Measurements from ENCODE around the gene DNTT.

The DNTT gene

GRCh38 chr10:96271016-96271815, 33.0 kb upstream of the DNTT start, which contains the start of gene BLNK:
TSS of gene BLNK (minus strand) at chr10:96271569. CDS start at chr10:96271398, 171 bp downstream.
- Histone ChIP-seq H3K9ac (ENCODE audit: insufficient read length) (no peak within 1 kb of the TSS), H3K27ac (no peak within 1 kb of the TSS), H3K36me3 (ENCODE audit: insufficient read depth, low read length) (no peaks in the 10 kb centered on the region), H3K4me3 (no peak within 1 kb of the TSS), H3K9me3 (ENCODE audit: low read depth, low read length) (no peaks in the 10 kb centered on the region)
- TF ChIP-seq EZH2 (IDR thresholded peaks at IDR 0.05) (no peak), FOXP2 (optimal IDR thresholded peaks at IDR 0.05; ENCODE audit: control extremely low read depth, extremely low read length, insufficient read depth) (no peak), POLR2AphosphoS5 (IDR thresholded peaks at IDR 0.05; ENCODE audit: borderline replicate concordance, low read depth, low read length) (no peak)
- DNase-seq (ENCODE audit: low read depth, low spot score), result no peak

- no peaks in the 10 kb centered on the region for H3K9me3 ChIP-seq (ENCODE audit: low read depth, low read length)
- H3K27ac ChIP-seq, result no peak overlapping the region
- no peak overlapping the region for H3K4me3 ChIP-seq
- H3K9ac ChIP-seq (ENCODE audit: insufficient read length), result no peak overlapping the region
- DNase-seq (ENCODE audit: low read depth, low spot score), result no peak
- TF ChIP-seq POLR2AphosphoS5 (IDR thresholded peaks at IDR 0.05; ENCODE audit: borderline replicate concordance, low read depth, low read length), result no peak
- no peak for TF ChIP-seq FOXP2 (optimal IDR thresholded peaks at IDR 0.05; ENCODE audit: control extremely low read depth, extremely low read length, insufficient read depth)
- no peak for TF ChIP-seq EZH2 (IDR thresholded peaks at IDR 0.05)
- H3K36me3 ChIP-seq (ENCODE audit: insufficient read depth, low read length), result no peaks in the 10 kb centered on the region
These were observed 31.6 kb upstream of the DNTT start for GRCh38 chr10:96272316-96273280.

- no peak overlapping the region for H3K9ac ChIP-seq (ENCODE audit: insufficient read length)
- H3K27ac ChIP-seq, result no peak overlapping the region
- H3K9me3 ChIP-seq (ENCODE audit: low read depth, low read length), result no peaks in the 10 kb centered on the region
- DNase-seq (ENCODE audit: low read depth, low spot score), result no peak
- TF ChIP-seq POLR2AphosphoS5 (IDR thresholded peaks at IDR 0.05; ENCODE audit: borderline replicate concordance, low read depth, low read length) (no peak), EZH2 (IDR thresholded peaks at IDR 0.05) (no peak), FOXP2 (optimal IDR thresholded peaks at IDR 0.05; ENCODE audit: control extremely low read depth, extremely low read length, insufficient read depth) (no peak)
- no peaks in the 10 kb centered on the region for H3K36me3 ChIP-seq (ENCODE audit: insufficient read depth, low read length)
- H3K4me3 ChIP-seq, result no peak overlapping the region
These were observed 28.4 kb upstream of the DNTT start for GRCh38 chr10:96275685-96276418.

GRCh38 chr10:96276426-96276825, 27.8 kb upstream of the DNTT start:
- no peaks in the 10 kb centered on the region for H3K36me3 ChIP-seq (ENCODE audit: insufficient read depth, low read length)
- no peak overlapping the region for H3K27ac ChIP-seq
- H3K9ac ChIP-seq (ENCODE audit: insufficient read length), result no peak overlapping the region
- no peaks in the 10 kb centered on the region for H3K9me3 ChIP-seq (ENCODE audit: low read depth, low read length)
- no peak for DNase-seq (ENCODE audit: low read depth, low spot score)
- H3K4me3 ChIP-seq, result no peak overlapping the region
- TF ChIP-seq FOXP2 (optimal IDR thresholded peaks at IDR 0.05; ENCODE audit: control extremely low read depth, extremely low read length, insufficient read depth) (no peak), POLR2AphosphoS5 (IDR thresholded peaks at IDR 0.05; ENCODE audit: borderline replicate concordance, low read depth, low read length) (no peak), EZH2 (IDR thresholded peaks at IDR 0.05) (no peak)

GRCh38 chr10:96276831-96277230, 27.4 kb upstream of the DNTT start:
- DNase-seq (ENCODE audit: low read depth, low spot score), result no peak

GRCh38 chr10:96279191-96279641, 25.0 kb upstream of the DNTT start:
- TF ChIP-seq EZH2 (IDR thresholded peaks at IDR 0.05) (no peak), FOXP2 (optimal IDR thresholded peaks at IDR 0.05; ENCODE audit: control extremely low read depth, extremely low read length, insufficient read depth) (no peak), POLR2AphosphoS5 (IDR thresholded peaks at IDR 0.05; ENCODE audit: borderline replicate concordance, low read depth, low read length) (no peak)
- H3K4me3 ChIP-seq, result no peak overlapping the region
- no peak for DNase-seq (ENCODE audit: low read depth, low spot score)
- H3K9ac ChIP-seq (ENCODE audit: insufficient read length), result no peak overlapping the region
- no peak overlapping the region for H3K27ac ChIP-seq
- H3K9me3 ChIP-seq (ENCODE audit: low read depth, low read length), result no peaks in the 10 kb centered on the region
- no peaks in the 10 kb centered on the region for H3K36me3 ChIP-seq (ENCODE audit: insufficient read depth, low read length)

More at GRCh38 chr10:96276831-96277230, 27.4 kb upstream of the DNTT start:
- Histone ChIP-seq H3K36me3 (ENCODE audit: insufficient read depth, low read length) (no peaks in the 10 kb centered on the region), H3K9me3 (ENCODE audit: low read depth, low read length) (no peaks in the 10 kb centered on the region), H3K4me3 (no peak overlapping the region), H3K9ac (ENCODE audit: insufficient read length) (no peak overlapping the region), H3K27ac (no peak overlapping the region)
- TF ChIP-seq FOXP2 (optimal IDR thresholded peaks at IDR 0.05; ENCODE audit: control extremely low read depth, extremely low read length, insufficient read depth), result no peak
- TF ChIP-seq EZH2 (IDR thresholded peaks at IDR 0.05), result no peak
- TF ChIP-seq POLR2AphosphoS5 (IDR thresholded peaks at IDR 0.05; ENCODE audit: borderline replicate concordance, low read depth, low read length), result no peak

- no peak for DNase-seq (ENCODE audit: low read depth, low spot score)
- H3K4me3 ChIP-seq, result no peak overlapping the region
- H3K36me3 ChIP-seq (ENCODE audit: insufficient read depth, low read length), result no peaks in the 10 kb centered on the region
- H3K9ac ChIP-seq (ENCODE audit: insufficient read length), result no peak overlapping the region
- no peak for TF ChIP-seq POLR2AphosphoS5 (IDR thresholded peaks at IDR 0.05; ENCODE audit: borderline replicate concordance, low read depth, low read length)
- TF ChIP-seq EZH2 (IDR thresholded peaks at IDR 0.05), result no peak
- TF ChIP-seq FOXP2 (optimal IDR thresholded peaks at IDR 0.05; ENCODE audit: control extremely low read depth, extremely low read length, insufficient read depth), result no peak
- H3K9me3 ChIP-seq (ENCODE audit: low read depth, low read length), result no peaks in the 10 kb centered on the region
- no peak overlapping the region for H3K27ac ChIP-seq
These were observed 23.4 kb upstream of the DNTT start for GRCh38 chr10:96280859-96281258.

Data from SK-N-MC (cell line).